T-helper 22 cell (primary cell): ENCODE measurements around the gene IL32.

Source experiments
- DNase-seq: peaks from one replicate; pipeline ENCODE4 v3.0.0-alpha.2; 2020; ENCODE audit warnings: low read depth

IL32 gene, protein sequence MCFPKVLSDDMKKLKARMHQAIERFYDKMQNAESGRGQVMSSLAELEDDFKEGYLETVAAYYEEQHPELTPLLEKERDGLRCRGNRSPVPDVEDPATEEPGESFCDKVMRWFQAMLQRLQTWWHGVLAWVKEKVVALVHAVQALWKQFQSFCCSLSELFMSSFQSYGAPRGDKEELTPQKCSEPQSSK

GRCh38 chr16:3065069-3065741 is at the start of gene IL32:
IL32 (plus strand) TSS chr16:3065640; CDS start chr16:3065812, 172 bp downstream.
- DNase-seq, result peak; percentile 63

DNA sequence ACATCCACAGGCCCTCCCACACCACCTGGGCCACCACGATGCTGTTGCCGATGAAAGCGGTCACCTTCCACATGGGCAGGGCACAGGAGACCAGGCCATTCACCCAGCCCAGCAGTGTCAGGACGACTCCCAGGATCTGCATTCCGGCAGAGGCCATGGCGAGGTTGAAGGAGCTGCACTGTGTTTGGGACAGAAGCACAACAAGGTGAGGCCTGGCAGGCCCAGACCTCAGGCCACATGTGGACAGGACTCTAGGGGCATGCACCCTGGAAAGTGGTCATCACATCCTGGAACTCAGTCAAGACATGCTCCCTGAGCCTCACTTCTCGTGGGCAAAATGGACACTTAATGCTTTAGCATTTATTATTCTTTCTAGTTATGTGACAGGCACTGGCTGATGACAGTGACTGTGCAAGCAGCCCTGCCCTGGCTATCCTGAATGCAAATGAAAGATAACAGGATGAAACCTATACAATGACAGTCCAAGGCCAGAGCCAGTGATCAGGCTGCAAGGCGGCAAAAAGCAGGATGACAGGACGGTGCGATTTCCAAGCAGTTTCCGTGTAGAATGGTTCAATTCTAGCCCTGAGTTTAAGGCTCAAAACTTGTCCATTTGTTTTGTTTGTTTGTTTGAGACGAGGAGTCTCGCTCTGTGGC is 49.4 kb upstream of the IL32 start:
- no peak for DNase-seq

GRCh38 chr16:3017344-3017743 is 48.1 kb upstream of the IL32 start:
- DNase-seq, result no peak

- DNase-seq, result no peak
Observed at GRCh38 chr16:3017794-3018506, 47.5 kb upstream of the IL32 start, which contains the start of gene CLDN6. CLDN6 (minus strand) TSS chr16:3018183; CDS start chr16:3016021, 2,162 bp downstream.

DNA sequence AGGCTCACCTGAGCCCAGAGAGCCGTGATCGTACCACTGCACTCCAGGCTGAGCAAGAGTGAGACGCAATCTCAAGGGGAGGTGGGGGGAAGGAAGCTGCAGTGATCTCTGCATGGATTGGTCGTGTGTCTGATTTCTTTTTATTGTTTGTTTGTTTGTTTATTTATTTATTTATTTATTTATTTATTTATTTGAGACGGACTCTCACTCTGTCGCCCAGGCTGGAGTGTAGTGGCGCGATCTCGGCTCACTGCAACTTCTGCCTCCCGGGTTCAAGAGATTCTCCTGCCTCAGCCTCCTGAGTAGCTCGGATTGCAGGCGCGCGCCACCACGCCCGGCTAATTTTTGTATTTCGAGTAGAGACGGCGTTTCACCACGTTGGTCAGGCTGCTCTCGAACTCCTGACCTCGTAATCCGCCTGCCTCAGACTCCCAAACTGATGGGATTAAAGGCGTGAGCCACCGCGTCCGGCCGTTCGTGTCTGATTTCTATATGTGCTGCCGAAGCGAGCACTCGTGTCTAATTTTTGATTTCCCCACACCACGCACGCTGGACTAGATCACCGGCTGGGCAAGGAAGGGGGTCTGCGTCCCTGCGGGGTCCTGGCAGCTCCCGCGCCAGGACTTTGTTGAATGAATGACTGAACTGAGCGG is 45.7 kb upstream of the IL32 start:
- DNase-seq, result no peak

DNA sequence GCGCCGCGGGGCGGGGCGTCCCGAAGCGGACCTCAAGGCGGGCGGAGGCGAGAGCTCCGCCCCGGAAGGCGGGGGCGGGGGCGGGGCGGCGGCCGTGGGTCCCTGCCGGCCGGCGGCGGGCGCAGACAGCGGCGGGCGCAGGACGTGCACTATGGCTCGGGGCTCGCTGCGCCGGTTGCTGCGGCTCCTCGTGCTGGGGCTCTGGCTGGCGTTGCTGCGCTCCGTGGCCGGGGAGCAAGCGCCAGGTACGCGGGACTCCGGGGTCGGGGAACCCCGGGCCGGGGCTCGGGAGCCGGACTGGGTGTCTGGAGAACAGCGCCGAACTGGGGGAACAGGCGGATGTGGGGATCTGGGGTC is 45.2 kb upstream of the IL32 start, which contains the start of gene TNFRSF12A:
TNFRSF12A (plus strand) TSS at position 122 of the 357 bp plus-strand sequence; CDS start at position 152, 30 bp downstream.
- DNase-seq, result peak; percentile 53

GRCh38 chr16:3020604-3021448 is 44.6 kb upstream of the IL32 start:
- DNase-seq, result peak; percentile 79

- peak; percentile 86 for DNase-seq
Observed at GRCh38 chr16:3021449-3022207, 43.8 kb upstream of the IL32 start.

DNA sequence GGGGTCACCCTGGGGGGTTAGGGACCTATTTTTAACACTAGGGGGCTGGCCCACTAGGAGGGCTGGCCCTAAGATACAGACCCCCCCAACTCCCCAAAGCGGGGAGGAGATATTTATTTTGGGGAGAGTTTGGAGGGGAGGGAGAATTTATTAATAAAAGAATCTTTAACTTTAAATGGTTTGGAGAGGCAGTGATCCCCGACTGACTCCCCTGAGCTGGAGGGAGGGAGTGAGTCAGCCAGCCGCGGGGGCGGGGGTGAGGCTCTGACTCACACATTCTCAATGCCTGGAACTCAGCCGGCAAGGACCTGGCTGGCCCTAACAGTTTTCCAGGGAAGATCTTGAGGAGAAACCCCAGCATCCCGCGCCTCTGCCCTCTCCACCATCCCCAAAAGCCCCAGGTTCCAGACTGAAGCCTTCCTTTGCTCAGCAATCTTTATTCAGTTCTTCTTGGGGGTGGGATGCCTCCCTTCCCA is 43.2 kb upstream of the IL32 start:
- DNase-seq, result peak; percentile 76

DNA sequence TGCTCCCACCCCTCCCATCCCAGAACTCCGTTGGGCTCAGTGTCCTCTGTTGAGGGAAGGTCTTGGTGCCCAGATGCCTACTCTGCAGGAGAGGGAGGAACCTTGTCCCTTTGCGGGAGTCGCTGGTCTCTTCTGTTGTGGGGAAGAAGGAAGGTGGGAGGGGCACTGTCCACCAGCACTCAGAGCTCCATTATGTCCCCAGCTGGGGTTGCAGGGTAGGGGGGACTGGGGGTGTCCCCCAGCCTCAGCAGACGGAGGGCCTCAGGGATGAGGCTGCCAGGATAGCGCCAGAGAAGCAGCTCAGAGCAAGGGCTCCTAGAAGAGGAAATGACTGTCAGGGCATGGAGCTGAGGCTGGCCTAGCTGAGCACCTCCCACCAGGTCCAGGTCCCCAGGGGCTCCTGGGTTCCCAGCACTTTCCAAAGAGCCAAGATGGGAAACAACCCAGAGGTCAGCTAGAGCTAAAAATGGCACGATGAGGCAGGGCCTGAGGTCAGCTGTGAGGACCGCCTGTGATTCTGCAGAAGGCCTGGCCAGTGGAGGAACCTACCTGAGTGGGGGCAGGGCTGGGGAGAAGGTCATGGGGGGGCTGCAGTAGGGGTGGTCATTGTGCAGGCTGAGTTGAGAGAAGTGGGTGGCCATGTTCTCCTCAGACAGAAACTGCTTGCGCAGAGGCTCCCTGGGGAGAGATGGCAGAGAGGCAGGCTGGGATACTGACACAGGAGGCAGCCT is 42.6 kb upstream of the IL32 start:
- no peak for DNase-seq

GRCh38 chr16:3023415-3023668 is 42.1 kb upstream of the IL32 start:
- no peak for DNase-seq

GRCh38 chr16:3023669-3024478 is 41.6 kb upstream of the IL32 start, which contains the start of the genes HCFC1R1 and THOC6:
HCFC1R1 (minus strand) TSS chr16:3023942; CDS start chr16:3023941, 1 bp downstream.
THOC6 (plus strand) TSS chr16:3024035; CDS start chr16:3024327, 292 bp downstream.
- DNase-seq, result peak; percentile 92

DNA sequence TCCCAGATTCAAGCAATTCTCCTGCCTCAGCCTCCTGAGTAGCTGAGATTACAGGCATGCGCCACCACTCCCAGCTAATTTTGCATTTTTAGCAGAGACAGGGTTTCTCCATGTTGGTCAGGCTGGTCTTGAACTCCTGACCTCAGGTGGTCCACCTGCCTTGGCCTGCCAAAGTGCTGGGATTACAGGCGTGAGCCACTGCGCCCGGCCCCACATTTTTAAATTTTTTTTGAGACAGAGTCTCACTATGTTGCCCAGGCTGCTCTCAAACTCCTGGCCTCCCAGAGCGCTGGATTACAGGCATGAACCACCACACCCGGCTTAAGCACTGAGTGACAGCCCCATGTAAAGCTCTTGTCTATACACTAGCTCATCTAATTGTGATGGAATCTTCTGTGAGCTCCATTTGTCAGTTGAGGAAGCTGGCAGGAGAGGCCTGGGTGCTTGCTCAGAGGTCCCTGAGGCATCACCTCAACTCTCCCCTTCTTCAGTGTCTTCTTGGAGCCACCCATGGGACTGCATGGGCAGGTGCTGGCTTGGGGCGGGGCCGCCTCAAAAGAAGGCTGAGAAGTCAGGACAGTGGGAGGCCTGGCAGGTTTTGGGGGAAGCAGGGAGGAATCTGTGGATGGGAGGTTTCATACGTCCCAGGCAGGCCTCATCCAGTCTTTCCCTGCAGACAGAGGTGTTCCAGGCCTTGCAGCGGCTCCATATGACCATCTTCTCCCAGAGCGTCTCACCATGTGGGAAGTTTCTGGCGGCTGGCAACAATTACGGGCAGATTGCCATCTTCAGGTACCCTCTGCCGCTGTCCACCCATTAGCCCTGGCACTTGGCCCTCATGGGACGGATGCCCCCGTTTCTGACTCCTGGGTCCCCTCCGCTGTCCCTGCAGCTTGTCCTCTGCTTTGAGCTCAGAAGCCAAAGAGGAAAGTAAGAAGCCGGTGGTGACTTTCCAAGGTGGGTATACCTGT is 40.1 kb upstream of the IL32 start:
- no peak for DNase-seq

DNA sequence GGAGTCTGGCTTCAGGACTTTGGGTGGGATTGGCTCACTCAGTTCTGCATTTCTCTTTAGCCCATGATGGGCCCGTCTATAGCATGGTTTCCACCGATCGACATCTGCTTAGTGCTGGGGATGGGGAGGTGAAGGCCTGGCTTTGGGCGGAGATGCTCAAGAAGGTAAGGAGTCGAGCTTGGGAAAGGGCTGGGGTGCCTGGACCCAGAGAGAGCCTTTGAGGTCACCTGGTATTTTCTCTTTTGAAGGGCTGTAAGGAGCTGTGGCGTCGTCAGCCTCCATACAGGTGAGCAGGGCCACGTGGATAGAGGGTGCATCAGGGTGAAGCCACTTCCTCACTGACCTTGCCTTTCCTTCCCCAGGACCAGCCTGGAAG is 39.4 kb upstream of the IL32 start:
- no peak for DNase-seq

DNA sequence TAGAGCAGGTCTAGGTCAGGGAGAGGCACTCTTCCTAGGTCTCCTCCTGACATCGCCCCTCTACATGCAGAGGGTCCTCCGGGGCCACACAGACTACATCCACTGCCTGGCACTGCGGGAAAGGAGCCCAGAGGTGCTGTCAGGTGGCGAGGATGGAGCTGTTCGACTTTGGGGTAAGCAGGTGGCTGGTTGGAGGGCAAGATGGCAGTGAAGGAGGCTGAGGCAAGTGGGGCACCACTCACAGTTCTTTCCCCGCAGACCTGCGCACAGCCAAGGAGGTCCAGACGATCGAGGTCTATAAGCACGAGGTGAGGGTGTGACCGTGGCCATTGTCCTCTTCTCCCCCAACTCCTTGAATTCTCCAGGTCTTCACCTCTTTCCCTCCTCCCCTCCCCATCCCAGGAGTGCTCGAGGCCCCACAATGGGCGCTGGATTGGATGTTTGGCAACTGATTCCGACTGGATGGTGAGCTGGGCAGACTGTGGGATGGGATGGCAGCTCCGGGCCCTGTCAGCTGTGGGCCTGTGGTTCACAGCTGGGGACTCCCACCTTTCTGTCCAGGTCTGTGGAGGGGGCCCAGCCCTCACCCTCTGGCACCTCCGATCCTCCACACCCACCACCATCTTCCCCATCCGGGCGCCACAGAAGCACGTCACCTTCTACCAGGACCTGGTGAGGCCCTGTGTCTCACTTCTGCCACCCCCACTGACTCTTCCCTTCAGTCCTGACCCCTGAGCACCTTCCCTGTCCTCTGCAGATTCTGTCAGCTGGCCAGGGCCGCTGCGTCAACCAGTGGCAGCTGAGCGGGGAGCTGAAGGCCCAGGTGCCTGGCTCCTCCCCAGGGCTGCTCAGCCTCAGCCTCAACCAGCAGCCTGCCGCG is 38.6 kb upstream of the IL32 start:
- DNase-seq, result no peak

- DNase-seq, result no peak
Observed at GRCh38 chr16:3027489-3027795, 38.0 kb upstream of the IL32 start.
